DMS53 treated with DMSO at 0.1 percent for 48 hours (cell line): ENCODE results near the gene GUCA2A.
"Not testable (repeated sequence)": the region's sequence is repeated elsewhere in the genome, so short reads cannot be mapped to it uniquely, and the experiment has no call there.

Source experiments
- DNase-seq: peaks from one replicate; lab custom pipeline; 2025; ENCODE audit not compliant: unreplicated experiment; lab: John Stamatoyannopoulos, UW

Gene GUCA2A

GRCh38 chr1:42164551-42165420 is at the start of gene GUCA2A:
TSS of gene GUCA2A (minus strand) at chr1:42164745. CDS start at chr1:42164712, 33 bp downstream.
- DNase-seq, result no peak

GRCh38 chr1:42211224-42211623 is 46.7 kb upstream of the GUCA2A start:
- DNase-seq, result no peak

- DNase-seq, result no peak
Observed at GRCh38 chr1:42210421-42211133, 46.0 kb upstream of the GUCA2A start.

- no peak for DNase-seq
Observed at GRCh38 chr1:42209526-42210251, 45.1 kb upstream of the GUCA2A start.

GRCh38 chr1:42206930-42207329 is 42.4 kb upstream of the GUCA2A start:
- not testable (repeated sequence) for DNase-seq

GRCh38 chr1:42206164-42206563 is 41.6 kb upstream of the GUCA2A start:
- DNase-seq, result no peak

GRCh38 chr1:42201986-42202385 is 37.4 kb upstream of the GUCA2A start:
- no peak for DNase-seq

- DNase-seq, result no peak
Observed at GRCh38 chr1:42198251-42198650, 33.7 kb upstream of the GUCA2A start.

- DNase-seq, result no peak
Observed at GRCh38 chr1:42195841-42196240, 31.3 kb upstream of the GUCA2A start.

GRCh38 chr1:42192106-42192505 is 27.6 kb upstream of the GUCA2A start:
- no peak for DNase-seq

GRCh38 chr1:42191319-42191718 is 26.8 kb upstream of the GUCA2A start:
- DNase-seq, result no peak

- no peak for DNase-seq
Observed at GRCh38 chr1:42189931-42190853, 25.6 kb upstream of the GUCA2A start.

GRCh38 chr1:42186152-42186551 is 21.6 kb upstream of the GUCA2A start:
- DNase-seq, result no peak

GRCh38 chr1:42184616-42185015 is 20.1 kb upstream of the GUCA2A start:
- no peak for DNase-seq

GRCh38 chr1:42183957-42184268 is 19.4 kb upstream of the GUCA2A start:
- DNase-seq, result no peak

GRCh38 chr1:42183210-42183956 is 18.8 kb upstream of the GUCA2A start:
- no peak for DNase-seq

- no peak for DNase-seq
Observed at GRCh38 chr1:42181687-42182086, 17.1 kb upstream of the GUCA2A start.

GRCh38 chr1:42179900-42180329 is 15.4 kb upstream of the GUCA2A start:
- DNase-seq, result no peak

- no peak for DNase-seq
Observed at GRCh38 chr1:42179275-42179674, 14.7 kb upstream of the GUCA2A start.

- no peak for DNase-seq
Observed at GRCh38 chr1:42178249-42178648, 13.7 kb upstream of the GUCA2A start.
